G401.6 (cell line): ENCODE measurements around the gene ZNF598.
A peak's percentile ranks its signal among the peaks of the same experiment; 100 is the strongest.
"Not testable (repeated sequence)": the region's sequence is repeated elsewhere in the genome, so short reads cannot be mapped to it uniquely, and the experiment has no call there.

Source experiments
- FAIRE-seq: peaks from 2 replicates; lab custom pipeline; 2012; peaks lifted over from hg19 to GRCh38; lab: Jason Lieb, UNC

ZNF598 gene

DNA sequence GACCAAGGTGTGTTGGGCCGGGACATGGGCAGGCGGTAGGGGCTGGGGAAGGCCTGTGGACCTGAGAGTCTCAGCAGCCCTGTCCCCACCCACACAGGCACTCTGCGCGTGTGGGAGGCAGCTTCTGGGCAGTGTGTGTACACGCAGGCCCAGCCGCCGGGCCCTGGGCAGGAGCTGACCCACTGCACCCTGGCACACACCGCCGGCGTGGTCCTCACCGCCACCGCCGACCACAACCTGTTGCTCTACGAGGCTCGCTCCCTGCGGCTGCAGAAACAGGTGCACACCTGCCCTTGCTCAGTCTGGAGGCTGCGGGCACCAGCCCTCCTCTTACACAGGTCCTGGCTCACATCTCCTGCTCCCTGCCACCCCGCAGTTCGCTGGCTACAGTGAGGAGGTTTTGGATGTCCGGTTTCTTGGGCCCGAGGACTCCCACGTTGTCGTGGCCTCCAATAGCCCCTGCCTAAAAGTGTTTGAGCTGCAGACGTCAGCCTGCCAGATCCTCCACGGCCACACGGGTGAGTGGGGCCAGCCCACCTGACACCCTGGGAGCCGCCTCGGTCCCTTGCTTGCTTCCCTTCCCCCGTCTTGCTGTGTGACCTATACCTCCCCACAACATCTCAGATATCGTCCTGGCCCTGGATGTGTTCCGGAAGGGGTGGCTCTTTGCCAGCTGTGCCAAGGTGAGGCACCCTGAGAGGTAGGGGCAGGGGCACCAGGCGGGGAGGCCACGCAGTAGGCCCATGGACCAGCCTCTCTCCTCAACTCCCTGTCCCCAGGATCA lies 34.0 kb downstream of the ZNF598 start:
- FAIRE-seq, result no peak

DNA sequence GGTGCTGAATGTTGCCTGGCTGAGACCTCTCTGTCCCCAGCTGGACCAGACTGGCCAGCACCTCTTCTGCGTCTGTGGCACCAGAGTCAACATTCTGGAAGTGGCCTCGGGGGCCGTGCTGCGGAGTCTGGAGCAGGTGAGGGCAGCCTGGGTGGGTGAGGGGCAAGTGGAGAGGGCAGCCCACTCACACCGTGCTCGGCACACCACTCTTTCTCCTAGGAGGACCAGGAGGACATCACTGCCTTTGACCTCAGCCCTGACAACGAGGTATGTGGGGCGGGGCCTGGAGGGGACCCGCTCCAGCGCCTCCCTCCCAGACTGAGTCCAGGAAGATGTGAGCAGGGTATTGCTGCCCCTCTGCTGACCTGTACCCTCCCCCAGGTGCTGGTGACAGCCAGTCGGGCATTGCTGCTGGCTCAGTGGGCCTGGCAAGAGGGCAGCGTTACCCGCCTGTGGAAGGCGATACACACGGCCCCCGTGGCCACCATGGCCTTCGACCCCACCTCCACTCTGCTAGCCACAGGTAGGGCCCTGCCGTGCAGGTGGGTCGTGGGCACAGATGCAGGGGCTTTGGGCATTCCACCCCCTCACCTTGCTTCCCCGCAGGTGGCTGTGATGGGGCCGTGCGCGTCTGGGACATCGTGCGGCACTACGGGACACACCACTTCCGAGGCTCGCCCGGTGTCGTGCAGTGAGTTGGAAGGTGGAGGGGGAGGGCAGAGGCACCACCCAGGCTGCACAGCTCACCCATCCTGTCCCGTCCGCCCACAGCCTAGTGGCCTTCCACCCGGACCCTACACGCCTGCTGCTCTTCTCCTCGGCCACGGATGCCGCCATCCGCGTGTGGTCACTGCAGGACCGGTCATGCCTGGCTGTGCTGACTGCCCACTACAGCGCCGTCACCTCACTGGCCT lies 35.2 kb downstream of the ZNF598 start:
- FAIRE-seq, result no peak

DNA sequence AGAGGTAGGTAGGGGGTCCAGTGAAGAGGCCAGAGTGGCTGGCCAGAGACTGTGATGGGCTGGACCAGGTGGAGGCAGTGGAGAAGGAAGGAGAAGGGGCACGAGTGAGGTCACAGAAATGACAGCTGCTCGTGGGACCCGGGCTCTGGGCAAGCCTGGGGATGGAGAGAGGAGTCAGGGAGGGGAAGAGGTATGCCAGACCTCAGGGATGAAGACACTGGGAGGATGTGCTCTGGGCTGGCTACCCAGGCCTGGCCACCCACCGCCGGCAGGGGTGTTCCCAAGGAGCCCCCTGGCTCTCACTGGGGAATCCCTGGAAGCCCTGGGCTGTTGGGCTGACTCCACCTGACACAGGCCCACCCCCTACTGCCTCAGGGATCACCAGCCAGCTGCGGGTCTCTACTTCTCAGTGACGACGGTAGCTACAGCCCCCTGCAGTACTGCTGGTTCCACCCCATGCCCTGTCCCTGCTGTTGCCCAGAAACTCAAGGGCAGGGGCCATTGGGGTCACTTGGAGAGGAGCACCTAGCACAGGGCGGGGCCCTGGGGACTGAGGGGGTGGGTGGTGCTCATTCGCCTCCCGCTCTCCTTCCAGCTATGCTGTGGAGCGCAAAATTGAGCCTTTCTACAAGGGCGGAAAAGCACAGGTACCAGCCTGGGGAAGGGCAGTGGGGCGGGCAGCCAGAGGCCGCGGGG lies 36.0 kb downstream of the ZNF598 start:
- FAIRE-seq, result no peak

DNA sequence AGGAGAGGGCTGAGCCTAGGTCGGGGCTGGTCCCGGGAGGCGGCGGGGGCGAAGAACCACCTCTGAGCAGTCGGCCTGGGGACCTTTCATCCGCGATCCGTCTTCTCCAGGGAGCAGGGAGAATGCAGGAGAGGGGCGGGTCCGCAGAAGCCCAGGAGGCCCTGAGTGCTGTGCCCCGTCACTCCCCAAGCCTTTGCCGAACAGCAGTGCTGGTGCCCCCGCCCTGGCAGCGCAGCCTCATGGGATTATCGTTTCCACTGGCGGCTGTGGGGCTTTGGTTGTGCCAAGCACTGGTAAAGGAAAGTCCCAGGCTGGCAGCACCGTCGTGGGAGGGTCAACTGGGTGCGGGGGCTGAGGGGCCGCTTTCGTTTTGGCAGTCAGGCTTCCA lies 37.1 kb downstream of the ZNF598 start:
- FAIRE-seq, result no peak

DNA sequence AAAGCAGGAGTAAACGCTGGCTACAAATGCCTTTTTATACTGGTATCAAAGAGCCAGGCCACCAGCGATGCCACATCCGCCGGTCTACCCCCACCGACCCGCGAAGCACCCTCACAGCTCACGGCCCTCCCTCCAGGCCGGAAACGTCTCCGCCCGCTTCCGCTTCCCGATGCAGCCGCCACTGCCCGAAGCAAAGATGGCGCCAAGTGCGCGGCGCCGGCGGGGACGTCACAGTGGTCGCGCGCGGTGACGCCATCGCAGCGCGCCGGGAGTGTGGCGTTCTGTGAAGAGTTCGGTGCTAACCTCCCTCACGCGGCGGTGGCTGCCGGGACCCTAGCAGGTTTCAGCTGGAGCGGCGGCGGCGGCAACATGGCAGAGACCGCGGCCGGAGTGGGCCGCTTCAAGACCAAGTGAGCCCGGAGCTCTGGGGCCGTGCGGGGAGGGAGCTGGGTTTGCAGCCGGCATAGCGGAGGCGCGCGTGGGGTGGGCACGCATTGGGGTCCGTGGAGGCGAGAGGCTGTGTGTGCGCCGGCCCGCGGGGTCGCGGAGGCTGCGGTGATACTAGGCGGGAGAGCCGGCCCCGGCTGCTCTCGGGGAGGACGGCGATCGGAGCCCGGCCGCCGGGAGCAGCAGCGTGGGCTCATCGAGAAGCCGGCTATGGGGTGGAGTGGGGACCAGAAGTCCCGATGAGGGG lies 37.7 kb downstream of the ZNF598 start, which contains the start of gene TBL3:
Gene TBL3 (plus strand): TSS at position 258 of the 694 bp plus-strand sequence. CDS start 112 bp downstream, at position 370.
- FAIRE-seq, result peak; percentile 65

DNA sequence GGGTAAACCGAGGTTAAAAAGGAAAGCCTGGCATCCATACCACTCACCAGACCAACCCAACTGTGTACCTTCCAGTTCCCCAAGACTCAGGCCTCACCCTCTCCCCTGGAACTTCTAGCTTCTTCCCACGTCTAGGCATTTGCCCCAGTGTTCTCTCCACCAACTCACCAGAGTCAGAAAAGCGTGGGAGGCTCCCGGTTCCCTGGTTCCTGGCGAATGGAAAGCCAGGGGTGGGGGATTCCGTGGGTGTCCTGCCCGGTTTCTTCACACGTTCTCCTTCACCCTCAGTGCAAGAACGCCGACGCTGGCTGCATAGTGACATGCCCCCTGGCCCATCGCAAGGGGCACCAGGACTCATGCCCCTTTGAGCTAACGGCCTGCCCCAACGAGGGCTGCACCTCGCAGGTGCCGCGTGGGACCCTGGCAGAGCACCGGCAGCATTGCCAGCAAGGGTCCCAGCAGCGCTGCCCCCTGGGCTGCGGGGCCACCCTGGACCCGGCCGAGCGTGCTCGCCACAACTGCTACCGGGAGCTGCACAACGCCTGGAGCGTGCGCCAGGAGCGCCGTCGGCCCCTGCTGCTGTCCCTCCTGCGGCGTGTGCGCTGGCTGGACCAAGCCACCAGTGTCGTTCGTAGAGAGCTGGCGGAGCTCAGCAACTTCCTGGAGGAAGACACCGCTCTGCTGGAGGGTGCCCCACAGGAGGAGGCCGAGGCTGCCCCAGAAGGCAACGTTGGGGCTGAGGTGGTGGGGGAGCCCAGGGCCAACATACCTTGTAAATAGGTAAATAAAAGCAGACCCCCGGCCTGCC lies 41.3 kb downstream of the ZNF598 start:
- no peak for FAIRE-seq

DNA sequence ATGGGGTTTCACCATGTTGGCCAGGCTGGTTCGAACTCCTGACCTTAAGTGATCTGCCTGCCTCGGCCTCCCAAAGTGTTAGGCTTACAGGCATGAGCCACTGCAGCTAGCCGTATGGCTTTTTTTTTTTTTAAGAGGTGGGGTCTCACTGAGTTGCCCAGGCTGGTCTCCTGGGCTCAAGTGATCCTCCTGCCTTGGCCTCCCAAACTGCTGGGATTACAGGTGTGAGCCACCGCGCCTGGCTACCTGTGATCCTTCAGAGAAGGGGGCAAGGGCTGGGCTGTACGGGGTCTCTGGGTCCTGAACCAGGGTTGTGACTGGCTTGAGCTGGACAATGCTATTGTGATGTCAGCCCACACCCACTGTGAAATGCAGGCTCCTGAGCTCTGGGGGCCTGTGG lies 43.2 kb downstream of the ZNF598 start, which contains the start of gene RNF151:
Gene RNF151 (plus strand): TSS at position 397 of the 400 bp plus-strand sequence. CDS start 26 bp downstream, outside the sequence.
- no peak for FAIRE-seq

DNA sequence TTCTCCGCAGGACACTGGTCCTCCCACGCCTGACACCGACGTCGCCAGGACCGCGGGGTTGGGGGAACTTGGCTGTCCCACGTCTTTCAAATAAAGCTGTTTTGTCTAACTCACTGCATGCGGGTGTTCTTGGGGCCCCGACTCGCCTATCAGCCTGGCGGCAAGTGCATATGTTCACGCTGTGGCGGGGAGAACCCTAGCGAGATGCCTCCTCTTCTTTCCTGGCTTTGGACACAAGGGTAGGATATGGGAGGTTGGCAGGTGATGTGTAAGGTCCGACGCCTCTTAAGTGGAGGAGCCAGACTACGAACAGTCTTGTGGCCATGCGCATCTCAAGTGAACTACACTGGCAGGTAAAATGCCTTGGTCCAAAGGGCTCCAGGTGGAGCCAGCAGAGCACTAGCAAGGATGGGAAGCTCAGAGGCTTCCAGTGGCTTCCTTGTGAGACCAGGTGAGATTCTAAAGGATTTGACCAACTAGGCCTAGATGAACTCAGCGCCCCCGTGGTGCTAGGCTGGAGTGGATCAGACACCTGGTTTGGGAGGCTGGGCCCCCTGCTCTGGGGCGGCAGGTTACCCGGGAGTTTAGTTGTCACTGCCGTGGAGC lies 44.1 kb downstream of the ZNF598 start:
- FAIRE-seq, result no peak

DNA sequence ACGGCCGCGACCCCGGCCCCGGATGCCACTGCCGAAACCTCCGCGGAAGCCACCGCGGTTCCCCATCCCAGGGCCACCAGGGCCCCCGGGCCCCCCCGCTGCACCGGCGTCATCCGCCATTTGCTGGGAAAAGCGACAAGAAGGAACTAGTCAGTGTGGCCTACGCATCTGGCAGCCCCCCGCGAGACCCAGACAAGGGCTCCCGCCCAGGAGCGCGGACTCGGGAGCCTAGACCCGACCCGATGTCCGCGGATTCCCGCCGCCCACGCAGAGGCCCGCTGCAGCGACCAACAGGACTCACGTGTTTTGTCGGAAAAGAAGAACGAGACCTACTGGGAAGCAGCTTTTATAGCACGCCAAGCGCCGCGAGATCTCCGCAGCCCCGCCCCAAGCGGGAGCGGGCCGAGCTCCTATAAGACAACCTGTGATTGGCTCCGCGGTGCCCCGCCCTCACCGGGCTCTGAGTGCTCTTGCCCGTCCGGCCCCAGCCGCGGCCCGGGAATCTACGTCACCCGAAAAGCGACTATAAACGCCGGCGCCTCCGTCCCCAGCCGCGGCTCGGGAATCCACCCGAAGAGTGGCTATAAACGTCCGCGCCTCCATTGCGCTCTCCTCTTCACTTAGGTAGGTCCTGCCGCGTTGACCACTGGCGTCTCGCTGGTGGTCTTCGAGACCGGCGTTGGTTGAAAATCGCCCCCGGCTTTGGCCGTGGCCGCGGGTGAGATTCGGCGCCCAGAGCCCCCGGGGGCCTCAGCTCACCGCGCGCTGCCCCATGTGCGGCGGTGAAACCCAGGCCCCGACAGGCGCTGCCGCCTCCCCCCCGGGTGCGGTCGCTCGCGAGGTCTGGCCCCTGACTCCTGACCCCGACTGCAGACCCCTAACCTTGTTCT lies 44.9 kb downstream of the ZNF598 start, which contains the start of gene RPS2:
Gene RPS2 (minus strand): TSS at position 321 of the 890 bp plus-strand sequence. CDS start 201 bp downstream, at position 120.
- peak; percentile 97 for FAIRE-seq

DNA sequence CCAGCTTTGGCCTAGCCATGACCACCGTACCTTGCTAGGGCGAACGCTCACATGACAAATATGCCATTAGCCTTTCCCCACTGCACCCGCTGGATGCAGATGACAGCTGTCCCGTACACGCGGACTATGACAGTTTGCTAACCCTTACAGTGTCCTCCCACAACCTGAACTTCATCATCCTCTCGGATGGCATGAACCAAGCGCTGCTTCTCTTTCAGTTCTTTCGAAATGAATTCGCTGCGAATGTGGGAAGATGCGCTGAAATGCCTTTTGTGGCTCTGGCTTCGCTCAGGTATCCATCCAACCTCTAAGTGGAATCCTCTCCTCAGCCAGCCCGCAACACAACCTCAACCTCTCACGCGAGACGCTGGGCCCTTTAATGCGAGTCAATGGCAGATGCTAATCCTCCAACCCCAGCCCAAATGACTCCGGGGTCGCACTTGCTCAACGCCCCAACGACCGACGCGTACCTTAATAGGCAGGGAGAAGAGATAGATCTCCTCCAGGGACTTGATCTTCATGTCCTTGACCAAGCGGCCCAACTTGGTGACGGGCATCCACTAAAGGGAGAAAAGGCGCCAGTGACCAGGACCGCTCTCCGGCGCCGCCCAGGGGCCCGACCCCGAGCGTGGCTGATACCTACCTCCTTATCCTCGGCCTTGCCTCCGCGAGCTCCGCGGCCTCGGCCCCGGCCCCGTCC lies 45.7 kb downstream of the ZNF598 start:
- no peak for FAIRE-seq

DNA sequence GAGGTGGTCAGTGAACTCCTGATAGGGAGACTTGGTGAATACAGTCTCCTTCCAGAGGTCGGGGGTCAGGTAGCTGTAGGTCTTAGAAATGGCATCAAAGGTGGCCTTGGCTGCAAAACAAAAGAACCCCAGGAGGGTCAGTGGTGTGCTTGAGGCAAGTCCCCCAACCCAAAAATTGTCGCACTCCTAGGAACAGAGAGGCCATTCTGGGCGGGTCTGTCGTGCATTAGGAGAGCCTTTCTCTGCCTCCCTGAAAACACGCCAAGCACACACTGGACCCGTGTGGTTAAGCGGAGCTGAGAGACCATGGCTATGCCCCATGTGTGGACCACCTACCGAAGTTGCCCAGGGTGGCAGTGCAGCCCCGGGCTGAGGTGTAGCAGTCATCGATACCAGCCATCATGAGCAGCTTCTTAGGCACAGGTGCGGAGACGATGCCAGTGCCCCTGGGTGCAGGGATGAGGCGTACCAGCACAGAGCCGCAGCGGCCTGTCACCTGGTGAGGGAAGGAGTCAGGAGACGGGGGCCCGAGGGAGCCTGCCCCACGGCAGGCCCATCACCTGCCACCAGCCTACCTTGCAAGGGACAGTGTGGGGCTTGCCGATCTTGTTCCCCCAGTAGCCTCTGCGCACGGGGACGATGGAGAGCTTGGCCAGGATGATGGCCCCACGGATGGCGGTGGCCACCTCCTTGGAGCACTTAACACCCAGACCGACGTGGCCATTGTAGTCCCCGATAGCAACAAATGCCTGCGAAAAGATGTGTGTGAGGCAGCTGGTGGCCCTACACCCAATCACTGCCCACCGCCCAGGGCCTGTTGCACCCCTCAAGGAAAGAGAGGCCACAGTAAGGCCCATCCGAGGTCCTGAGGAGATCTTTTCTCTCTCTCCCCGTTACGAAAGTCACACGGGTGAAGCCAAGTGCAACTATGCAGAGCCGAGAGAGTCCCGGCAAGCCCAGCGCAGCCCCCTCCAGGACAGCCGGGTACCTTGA lies 47.2 kb downstream of the ZNF598 start:
- FAIRE-seq, result not testable (repeated sequence)

DNA sequence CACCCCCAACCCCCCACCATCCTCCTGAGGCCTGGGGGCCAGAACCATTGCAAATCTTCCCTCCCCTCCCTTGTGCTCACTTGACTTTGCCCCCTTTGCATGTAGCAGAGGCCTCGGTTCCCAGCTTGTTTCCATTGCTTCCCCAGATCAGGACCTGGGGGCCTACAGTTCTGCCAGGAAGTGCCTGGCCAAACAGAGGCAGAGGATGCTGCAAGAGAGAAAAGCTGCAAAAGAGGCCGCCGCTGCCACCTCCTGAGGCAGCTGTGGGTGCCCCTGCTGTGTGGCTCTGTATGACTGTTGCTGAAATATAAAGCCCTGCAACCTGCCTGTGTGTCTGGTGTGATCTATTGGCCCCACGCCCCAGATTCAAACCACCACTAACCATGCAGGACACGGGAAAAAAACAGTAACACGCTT lies 48.0 kb downstream of the ZNF598 start:
- peak; percentile 50 for FAIRE-seq

DNA sequence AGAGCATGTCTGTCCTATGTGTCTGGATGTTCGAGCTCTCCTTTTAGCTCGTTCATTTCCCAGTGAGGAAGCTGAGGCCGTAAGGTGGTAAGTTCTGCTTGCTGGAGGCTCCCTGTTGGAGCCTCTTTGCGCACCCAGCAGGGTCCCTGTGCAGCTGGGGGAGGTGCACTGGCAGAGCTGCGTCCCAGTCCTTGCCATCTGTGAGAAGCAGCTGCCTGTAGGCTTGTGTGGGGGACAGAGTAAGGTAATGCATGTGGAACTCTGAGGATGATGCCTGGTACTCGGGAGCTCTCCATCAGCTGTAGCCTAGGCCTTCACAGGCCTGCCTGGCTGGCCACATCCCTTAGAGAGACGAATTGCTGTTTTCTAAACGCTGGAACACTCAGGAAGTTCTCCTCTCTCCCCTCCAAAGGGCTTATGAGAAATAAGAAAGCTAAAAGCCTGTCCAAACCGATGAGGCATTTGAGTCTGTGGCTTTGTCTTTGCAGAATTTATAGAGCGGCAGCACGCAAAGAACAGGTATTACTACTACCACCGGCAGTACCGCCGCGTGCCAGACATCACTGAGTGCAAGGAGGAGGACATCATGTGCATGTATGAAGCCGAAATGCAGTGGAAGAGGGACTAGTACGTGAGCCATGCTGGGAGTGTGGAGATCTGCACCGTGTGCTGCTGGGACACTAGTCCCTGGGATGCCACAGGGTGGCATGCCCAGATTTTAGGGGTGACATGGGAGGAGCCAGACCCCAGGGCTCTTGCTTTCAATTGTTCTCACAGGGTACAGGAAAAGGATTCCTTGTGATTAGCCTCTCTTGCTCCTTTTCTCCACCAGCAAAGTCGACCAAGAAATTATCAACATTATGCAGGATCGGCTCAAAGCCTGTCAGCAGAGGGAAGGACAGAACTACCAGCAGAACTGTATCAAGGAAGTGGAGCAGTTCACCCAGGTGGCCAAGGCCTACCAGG lies 48.7 kb downstream of the ZNF598 start:
- peak; percentile 93 for FAIRE-seq

DNA sequence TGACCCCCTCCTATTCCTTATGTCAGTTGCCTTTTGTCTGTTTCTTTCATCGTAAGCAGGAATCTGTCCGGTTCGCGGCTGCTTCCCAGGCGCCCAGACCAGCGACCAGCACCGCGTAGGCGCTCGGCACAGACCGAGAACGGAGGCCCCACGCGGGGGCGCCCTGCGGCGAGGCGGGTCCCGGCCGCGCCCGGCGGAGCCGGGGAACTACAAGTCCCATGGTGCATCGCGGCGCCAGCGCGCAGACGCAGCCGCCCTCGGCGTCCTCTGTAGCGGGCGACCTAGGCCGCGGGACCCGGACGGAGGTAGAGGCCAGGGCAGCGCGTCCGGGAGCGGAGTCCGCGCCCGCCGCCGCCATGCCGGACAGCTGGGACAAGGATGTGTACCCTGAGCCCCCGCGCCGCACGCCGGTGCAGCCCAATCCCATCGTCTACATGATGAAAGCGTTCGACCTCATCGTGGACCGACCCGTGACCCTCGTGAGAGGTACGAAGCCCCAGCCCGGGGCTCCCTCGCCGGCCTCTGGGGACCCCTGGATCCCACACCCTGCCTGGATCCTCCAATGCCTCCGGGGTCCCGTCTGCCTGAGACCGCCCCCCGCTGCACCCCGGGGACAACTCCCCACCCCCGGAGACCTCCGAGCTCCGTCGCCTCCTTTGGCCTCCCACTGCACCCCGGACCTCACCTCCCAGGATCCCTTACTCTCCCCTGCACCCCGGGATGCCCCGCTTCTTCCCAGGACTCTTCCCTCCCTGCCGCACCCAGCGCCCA lies 50.2 kb downstream of the ZNF598 start, which contains the start of gene NDUFB10:
Gene NDUFB10 (plus strand): TSS at position 270 of the 771 bp plus-strand sequence. CDS start 87 bp downstream, at position 357.
- no peak for FAIRE-seq

DNA sequence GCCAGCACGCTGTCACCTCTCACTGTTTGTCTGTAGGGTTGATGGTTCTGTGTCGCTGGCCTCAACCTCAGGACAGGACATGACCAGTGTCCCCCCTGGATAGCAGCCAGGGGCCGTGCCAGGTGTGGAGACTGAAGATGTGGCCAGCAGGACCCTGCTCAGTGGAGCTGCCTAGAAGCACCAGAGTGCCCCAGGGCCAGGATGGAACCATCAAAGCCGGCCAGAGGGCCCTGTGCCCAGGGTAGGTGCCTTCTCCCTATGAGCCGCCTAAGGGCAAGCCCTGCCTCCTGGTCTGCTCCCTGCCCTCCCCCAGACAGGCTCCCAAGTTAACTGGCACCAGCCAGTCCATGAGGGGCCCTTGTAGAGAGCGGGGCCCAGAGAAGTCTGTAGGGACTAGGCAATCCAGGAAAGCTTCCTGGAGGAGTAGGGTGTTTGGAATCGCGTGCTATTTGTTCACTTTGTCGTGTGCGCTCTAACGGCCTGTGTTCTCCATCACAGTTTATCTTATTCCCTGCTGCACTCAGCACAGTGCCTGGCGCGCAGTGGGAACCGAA lies 50.8 kb downstream of the ZNF598 start:
- FAIRE-seq, result no peak
